GM18951 (cell line): ENCODE data around the gene WDR88.

Source experiments
- POLR2A ChIP-seq: IDR thresholded peaks from 4 replicates; pipeline ENCODE4 v1.6.1; 2011; ENCODE audit warnings: mild to moderate bottlenecking; ENCODE audit not compliant: insufficient read length, insufficient read depth; ENCODE audit errors: extremely low read depth
- in situ Hi-C: fragments of 300-500 bp; cut with MboI; formaldehyde crosslinking; loops from one replicate; pipeline ENCODE4 v1.12.0; 2022; ENCODE audit warnings: low sequenced_read_pairs, mixed read lengths, inconsistent platforms; ENCODE audit not compliant: unreplicated experiment

WDR88 gene

GRCh38 chr19:33191501-33191900 lies 59.6 kb downstream of the WDR88 start:
- in situ Hi-C loops: no loop called here
- no peak for TF ChIP-seq POLR2A

- no peak for TF ChIP-seq POLR2A
Measured at GRCh38 chr19:33192010-33192409, 60.1 kb downstream of the WDR88 start.

DNA sequence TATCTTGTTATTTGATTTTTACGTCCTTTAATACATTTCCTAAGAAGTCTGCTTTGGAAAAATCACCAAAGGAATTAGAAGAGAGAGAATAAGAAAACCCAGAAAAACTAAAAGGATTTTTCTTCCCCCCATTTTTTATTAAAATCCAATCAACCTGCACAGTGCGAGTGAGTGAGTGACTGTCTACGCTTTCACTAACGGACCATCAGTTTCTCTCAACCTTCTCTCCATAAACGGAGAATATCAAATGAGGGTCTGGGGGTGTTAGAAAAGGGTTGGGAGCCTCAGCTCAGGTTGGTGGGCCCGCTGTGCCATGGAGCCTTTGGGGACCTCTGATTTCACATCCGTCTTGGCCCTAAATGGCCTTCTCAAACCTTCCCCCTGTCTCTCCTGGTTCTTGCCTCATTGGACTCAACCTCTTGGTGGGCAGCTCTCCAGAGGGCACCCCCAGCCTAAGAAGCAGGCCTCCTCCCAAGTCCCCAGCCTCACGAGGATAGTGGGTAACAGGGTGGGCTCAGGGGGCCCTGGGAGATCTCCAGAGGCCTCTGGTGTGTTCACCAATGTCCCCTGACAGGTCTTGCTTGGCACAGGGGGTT lies 61.5 kb downstream of the WDR88 start:
- no peak for TF ChIP-seq POLR2A
- in situ Hi-C loops: no loop called here

More at GRCh38 chr19:33192010-33192409, 60.1 kb downstream of the WDR88 start:
- in situ Hi-C loops: no loop called here

- in situ Hi-C loops: no loop called here
- no peak for TF ChIP-seq POLR2A
Measured at GRCh38 chr19:33193865-33194362, 62.0 kb downstream of the WDR88 start, which contains the start of gene LRP3. TSS of gene LRP3 (plus strand) at chr19:33194330. CDS start at chr19:33194786, 456 bp downstream.

- no peak for TF ChIP-seq POLR2A
- in situ Hi-C loops: no loop called here
Measured at GRCh38 chr19:33194532-33194885, 62.6 kb downstream of the WDR88 start.

GRCh38 chr19:33194886-33195644 lies 63.2 kb downstream of the WDR88 start:
- in situ Hi-C loops: no loop called here
- TF ChIP-seq POLR2A: no peak

GRCh38 chr19:33195645-33196347 lies 63.9 kb downstream of the WDR88 start:
- in situ Hi-C loops: no loop called here
- no peak for TF ChIP-seq POLR2A

GRCh38 chr19:33196446-33197193 lies 64.7 kb downstream of the WDR88 start:
- no peak for TF ChIP-seq POLR2A
- in situ Hi-C loops: no loop called here

DNA sequence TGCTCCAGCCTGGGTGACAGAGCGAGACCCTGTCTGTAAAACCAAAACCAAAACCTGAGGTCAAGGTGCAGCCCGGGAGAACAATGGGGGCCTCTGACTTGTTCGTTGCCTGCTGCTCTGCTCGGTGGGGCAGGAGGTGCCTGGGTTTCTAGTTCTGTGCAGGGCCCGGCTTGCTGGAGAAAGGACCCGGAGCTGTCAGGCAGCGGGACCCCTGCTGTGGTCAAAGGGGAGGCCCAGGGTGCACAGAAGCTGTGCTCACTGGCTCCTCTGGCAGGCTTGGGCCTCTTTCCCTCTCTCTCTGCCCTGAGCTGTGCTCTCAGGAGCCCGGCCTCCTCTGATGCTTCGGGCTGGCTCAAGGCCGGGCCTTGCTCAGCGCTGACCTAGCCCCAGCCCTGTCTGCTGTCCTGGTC lies 65.7 kb downstream of the WDR88 start:
- no peak for TF ChIP-seq POLR2A
- in situ Hi-C loops: no loop called here

DNA sequence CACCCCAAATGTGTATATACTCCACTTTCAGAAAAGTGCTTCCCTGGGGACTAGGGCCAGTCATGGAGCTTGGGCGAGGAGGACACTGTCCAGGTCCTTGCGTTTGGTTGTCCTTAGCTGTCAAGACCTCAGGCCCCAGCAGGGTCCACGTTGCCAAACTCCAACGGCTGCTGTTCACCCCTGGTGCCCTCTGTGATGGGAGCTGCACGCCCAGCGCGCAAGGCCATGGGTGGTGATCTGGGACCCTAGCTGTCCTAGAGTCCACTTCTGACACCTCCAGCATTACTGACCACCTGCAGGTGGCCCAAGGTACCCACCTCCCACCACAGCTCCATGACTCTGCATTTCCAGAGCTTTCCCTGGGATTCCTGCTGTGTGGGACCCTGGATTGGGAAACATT lies 66.3 kb downstream of the WDR88 start:
- TF ChIP-seq POLR2A: no peak
- in situ Hi-C loops: no loop called here

GRCh38 chr19:33199441-33200265 lies 67.7 kb downstream of the WDR88 start:
- TF ChIP-seq POLR2A: no peak
- in situ Hi-C loops: no loop called here

GRCh38 chr19:33201473-33201872 lies 69.6 kb downstream of the WDR88 start:
- in situ Hi-C loops: no loop called here
- TF ChIP-seq POLR2A: no peak
